GM12874 (cell line): Measurements from ENCODE around the gene PXN.

ENCODE experiments used
- TF ChIP-seq, protein P1 (sequence below): IDR thresholded peaks from 2 replicates; pipeline ENCODE4 v1.5.1; 2011; ENCODE audit warnings: low read depth, mild to moderate bottlenecking, control low read depth, low read length, moderate library complexity; ENCODE audit not compliant: insufficient read depth

Gene PXN

GRCh38 chr12:120206228-120206627, 59.3 kb downstream of the PXN start:
- TF ChIP-seq, protein P1, sequence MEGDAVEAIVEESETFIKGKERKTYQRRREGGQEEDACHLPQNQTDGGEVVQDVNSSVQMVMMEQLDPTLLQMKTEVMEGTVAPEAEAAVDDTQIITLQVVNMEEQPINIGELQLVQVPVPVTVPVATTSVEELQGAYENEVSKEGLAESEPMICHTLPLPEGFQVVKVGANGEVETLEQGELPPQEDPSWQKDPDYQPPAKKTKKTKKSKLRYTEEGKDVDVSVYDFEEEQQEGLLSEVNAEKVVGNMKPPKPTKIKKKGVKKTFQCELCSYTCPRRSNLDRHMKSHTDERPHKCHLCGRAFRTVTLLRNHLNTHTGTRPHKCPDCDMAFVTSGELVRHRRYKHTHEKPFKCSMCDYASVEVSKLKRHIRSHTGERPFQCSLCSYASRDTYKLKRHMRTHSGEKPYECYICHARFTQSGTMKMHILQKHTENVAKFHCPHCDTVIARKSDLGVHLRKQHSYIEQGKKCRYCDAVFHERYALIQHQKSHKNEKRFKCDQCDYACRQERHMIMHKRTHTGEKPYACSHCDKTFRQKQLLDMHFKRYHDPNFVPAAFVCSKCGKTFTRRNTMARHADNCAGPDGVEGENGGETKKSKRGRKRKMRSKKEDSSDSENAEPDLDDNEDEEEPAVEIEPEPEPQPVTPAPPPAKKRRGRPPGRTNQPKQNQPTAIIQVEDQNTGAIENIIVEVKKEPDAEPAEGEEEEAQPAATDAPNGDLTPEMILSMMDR = no peak

- TF ChIP-seq, protein P1 = no peak
These were observed 61.4 kb downstream of the PXN start for GRCh38 chr12:120204171-120204570.

- TF ChIP-seq, protein P1 = no peak
These were observed 65.1 kb downstream of the PXN start for GRCh38 chr12:120200364-120200800.

DNA sequence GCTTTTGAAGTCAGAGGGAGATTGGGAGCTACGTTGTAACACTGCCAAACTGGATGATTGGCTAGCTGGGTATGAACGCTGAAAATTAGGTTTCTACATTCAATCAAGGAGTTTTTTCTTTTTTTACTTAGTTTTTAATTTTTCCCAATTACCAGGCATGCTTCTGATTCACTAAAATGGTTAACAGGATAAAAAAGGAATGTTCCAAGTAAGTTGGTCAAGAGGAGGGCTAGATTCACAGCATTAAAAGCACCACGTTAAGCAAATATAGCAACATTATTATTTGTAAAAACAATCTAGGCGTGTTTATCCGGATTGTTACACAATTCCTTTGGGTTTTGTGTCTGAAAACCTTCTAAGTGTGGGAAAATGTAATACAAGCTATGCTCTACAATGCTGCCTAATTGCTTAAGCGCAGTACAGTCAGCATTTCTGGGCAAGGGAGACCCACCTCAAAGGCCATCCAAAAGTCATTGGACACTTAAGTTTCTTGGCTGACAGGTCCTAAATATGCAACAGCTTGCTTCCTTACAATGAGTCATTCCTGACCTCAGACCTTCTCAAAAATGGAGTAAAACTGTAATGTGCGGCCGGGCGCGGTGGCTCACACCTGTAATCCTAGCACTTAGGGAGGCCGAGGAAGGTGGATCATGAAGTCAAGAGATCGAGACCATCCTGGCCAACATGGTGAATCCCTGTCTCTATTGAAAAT, 65.8 kb downstream of the PXN start:
- TF ChIP-seq, protein P1 = no peak

GRCh38 chr12:120199025-120199424, 66.5 kb downstream of the PXN start:
- TF ChIP-seq, protein P1 = no peak

GRCh38 chr12:120197542-120197887, 68.0 kb downstream of the PXN start:
- TF ChIP-seq, protein P1 = no peak

- TF ChIP-seq, protein P1 = no peak
These were observed 69.2 kb downstream of the PXN start for GRCh38 chr12:120196363-120196762.
